GM19395 (cell line): ENCODE measurements around the gene SLC25A13.

ENCODE experiments used
- ATAC-seq: cut with Tn5 transposase; IDR thresholded peaks from one replicate; pipeline ENCODE4 v1.9.1; 2021; ENCODE audit warnings: mild to moderate bottlenecking, moderate library complexity; ENCODE audit not compliant: unreplicated experiment

Gene SLC25A13

DNA sequence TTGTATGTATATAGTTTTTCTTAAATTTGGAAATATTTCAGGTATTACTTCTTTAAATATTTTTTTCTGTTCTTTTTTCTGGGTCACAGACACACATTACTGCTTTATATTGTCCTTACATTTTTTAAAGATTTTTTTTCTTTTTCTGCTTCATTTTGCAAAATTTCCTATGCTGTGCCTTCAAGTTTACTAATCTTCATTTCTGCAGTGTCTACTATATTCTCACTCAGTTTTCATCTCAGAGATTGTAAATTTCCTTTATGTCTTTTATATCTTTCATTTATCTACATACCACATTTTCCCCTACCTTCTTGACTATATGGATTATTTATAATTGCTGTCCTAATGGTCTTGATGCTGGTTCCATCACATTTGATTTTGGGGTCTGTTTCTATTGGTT lies 210.5 kb downstream of the SLC25A13 start:
- ATAC-seq, result no peak

GRCh38 chr7:96104984-96105383 lies 216.9 kb downstream of the SLC25A13 start:
- no peak for ATAC-seq

GRCh38 chr7:96102096-96102811 lies 219.6 kb downstream of the SLC25A13 start:
- no peak for ATAC-seq

- no peak for ATAC-seq
Observed at GRCh38 chr7:96100737-96101136, 221.2 kb downstream of the SLC25A13 start.

GRCh38 chr7:96097835-96098234 lies 224.1 kb downstream of the SLC25A13 start:
- ATAC-seq, result no peak

DNA sequence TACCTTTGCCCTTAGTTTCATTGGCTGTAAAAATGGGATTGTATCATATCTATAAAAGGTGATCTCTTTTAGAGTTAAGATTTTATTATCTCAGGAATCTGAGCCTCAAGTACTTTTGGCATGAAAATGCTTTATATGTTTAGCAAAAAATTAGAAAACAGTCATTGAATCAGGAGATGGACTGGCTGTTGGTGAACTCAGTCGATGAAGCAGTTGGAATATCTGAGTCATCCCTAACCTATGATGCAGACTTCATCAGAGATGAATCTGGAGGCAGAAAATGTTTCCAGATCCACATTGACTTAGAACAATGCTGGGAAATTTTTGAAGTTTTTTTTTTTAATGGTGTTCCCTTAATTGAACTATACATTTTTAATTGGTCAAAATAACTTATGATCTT lies 228.5 kb downstream of the SLC25A13 start:
- no peak for ATAC-seq

- no peak for ATAC-seq
Observed at GRCh38 chr7:96090756-96091155, 231.1 kb downstream of the SLC25A13 start.

GRCh38 chr7:96089511-96089910 lies 232.4 kb downstream of the SLC25A13 start:
- ATAC-seq, result no peak

- ATAC-seq, result no peak
Observed at GRCh38 chr7:96088579-96088978, 233.3 kb downstream of the SLC25A13 start.

DNA sequence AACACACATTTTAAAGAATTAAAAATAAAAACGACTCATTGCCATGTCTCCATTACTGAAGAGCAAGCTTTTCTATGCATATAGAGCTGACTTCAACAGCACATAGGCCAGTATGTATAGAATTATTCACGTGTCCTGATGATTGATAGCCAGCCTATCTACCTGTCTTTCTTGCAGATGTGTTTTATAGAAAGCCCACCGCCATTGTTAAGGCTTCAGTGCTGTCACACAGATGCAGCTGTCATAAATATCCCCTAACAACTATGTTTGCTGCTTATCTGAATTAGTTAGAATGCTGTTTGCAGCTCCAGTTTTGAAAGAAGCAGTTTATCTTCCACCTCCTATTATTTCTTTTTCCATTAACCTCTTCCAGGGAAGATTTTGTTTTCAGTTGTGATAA lies 235.9 kb downstream of the SLC25A13 start:
- ATAC-seq, result no peak

GRCh38 chr7:96084881-96085553 lies 236.9 kb downstream of the SLC25A13 start:
- no peak for ATAC-seq

GRCh38 chr7:96080027-96080426 lies 241.9 kb downstream of the SLC25A13 start:
- ATAC-seq, result no peak

GRCh38 chr7:96076350-96076707 lies 245.6 kb downstream of the SLC25A13 start:
- no peak for ATAC-seq

DNA sequence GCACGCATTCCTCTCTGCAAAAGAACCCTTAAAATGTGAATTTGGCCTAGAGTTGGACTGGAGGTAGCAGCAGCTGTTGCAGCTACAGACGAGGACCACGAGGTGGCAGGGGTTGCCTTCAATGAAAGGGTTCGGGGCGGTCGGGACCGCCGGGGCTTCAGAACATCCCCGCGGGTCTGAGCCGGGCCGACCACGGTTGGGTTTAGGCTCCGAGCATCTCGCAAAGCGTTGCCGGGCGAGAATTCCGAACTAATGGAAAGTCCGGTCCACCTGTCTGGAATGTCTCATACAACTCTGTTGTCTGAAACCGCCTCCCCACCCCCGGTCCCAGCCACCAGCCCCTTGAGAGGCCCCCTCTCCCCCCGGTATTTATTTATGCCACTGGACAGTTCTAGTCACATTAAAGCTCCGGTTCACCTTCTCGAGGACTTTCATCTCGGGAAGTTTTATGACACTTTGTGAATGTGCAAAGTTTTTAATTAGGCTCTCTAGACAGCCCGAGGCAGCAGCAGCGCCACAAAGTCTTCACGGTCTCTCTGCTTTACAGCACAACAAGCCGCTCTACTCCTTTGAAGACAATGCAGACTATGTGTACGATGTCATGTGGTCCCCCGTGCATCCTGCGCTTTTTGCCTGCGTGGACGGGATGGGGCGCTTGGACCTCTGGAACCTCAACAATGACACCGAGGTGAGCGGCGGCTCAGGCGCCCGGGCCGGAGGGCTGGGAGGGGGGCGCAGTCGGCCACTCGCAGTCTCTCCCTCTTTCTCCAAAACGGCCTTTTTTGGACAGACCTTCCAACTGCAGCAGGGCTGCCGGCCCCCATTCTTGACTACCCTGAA lies 246.2 kb downstream of the SLC25A13 start:
- ATAC-seq, result peak; percentile 93

DNA sequence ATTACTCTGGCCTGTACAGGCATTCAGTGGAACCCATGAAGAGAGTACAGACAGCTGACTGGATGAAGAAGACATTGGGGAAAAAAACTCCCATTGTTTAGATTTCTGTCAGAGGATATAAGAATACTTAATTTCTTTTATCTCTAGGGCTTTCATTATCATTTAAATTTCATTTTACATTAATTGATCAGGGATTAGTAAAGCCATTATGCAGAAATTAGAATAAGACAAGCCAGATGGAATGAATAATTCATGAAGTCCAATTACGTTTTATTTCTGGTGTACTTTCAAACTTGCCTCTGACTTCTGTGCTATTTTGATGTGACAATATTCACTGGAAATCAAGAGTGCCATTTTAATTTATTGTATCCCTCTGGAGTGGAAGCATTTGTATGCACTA lies 247.0 kb downstream of the SLC25A13 start:
- no peak for ATAC-seq
